GM12878 (cell line): Measurements from ENCODE around the gene SCLT1. TPM values are rescaled to one million over a fixed set of nuclear protein-coding genes. Genes with fewer than 3 reads are reported as not detected.

ENCODE experiments used
- ATAC-seq: fragments of 200-7000 bp; cut with Tn5 transposase; 3 replicates; pipeline ENCODE4 v1.9.1; 2020; ENCODE audit warnings: mild to moderate bottlenecking, moderate library complexity
- BruUV-seq: library from RNA; stranded (reverse); fragments of 400-500 nt; replicated peaks from 2 replicates; lab custom pipeline; 2021; lab: Mats Ljungman, UMichigan
- CTCF ChIA-PET: fragments of 300-600 bp; sonication (Branson Sonifier 250); formaldehyde crosslinking; extraction: SDS; loops from one replicate; lab custom pipeline; 2021; ENCODE audit warnings: inconsistent platforms; lab: Yijun Ruan, JAX
- POLR2A ChIA-PET: fragments of 350-600 bp; formaldehyde crosslinking; extraction: SDS; loops from one replicate; lab custom pipeline; 2021; ENCODE audit warnings: inconsistent platforms; lab: Charles Lee
- RAD21 ChIA-PET: fragments of 300-600 bp; sonication (Branson Sonifier 250); formaldehyde crosslinking; loops from one replicate; lab custom pipeline; 2023; ENCODE audit warnings: antibody characterized with exemption; ENCODE audit not compliant: unreplicated experiment; lab: Charles Lee
- SMC1A ChIA-PET: fragments of 300-600 bp; sonication (Branson Sonifier 250); formaldehyde crosslinking; loops from one replicate; lab custom pipeline; 2023; ENCODE audit not compliant: unreplicated experiment, uncharacterized antibody; lab: Charles Lee
- DNase-seq: peaks from one replicate; pipeline ENCODE4 v3.0.0-alpha.2; 2011; ENCODE audit warnings: low read depth, low spot score
- FAIRE-seq: peaks from 3 replicates; lab custom pipeline; 2011; peaks lifted over from hg19 to GRCh38; lab: Jason Lieb, UNC
- H2AFZ ChIP-seq: 2 replicates; pipeline ENCODE4 v1.6.0; 2011; ENCODE audit warnings: low read depth, low read length, control low read depth; ENCODE audit not compliant: control insufficient read depth
- H3K27ac ChIP-seq: 2 replicates; pipeline ENCODE4 v1.5.1; 2011; ENCODE audit warnings: control low read depth; ENCODE audit not compliant: control insufficient read depth, insufficient read depth
- H3K27me3 ChIP-seq, 2 experiments: replicated peaks in 1 of 2; 2 replicates each; pipeline versions ENCODE4 v1.6.0 to v1.6.1; 2011; ENCODE audit warnings: low read length in 1 of 2; ENCODE audit not compliant: control insufficient read depth in 2 of 2, insufficient read depth in 2 of 2
- H3K36me3 ChIP-seq, 2 experiments: 2 replicates each; pipeline ENCODE4 v1.5.1; 2011; ENCODE audit warnings: low read length in 1 of 2; ENCODE audit not compliant: control insufficient read depth in 2 of 2, insufficient read depth in 2 of 2
- H3K4me1 ChIP-seq: 2 replicates; pipeline ENCODE4 v1.6.1; 2011; ENCODE audit warnings: mild to moderate bottlenecking, low read length, moderate library complexity, mixed read lengths; ENCODE audit not compliant: control insufficient read depth, insufficient read depth
- H3K4me2 ChIP-seq: 2 replicates; pipeline ENCODE4 v1.6.0; 2011; ENCODE audit warnings: control low read depth; ENCODE audit not compliant: control insufficient read depth, insufficient read depth
- H3K4me3 ChIP-seq: fragments of 200-600 bp; sonication (generic); 2 replicates; pipeline ENCODE4 v1.5.1; 2016
- H3K79me2 ChIP-seq: 2 replicates; pipeline ENCODE4 v1.6.0; 2011; ENCODE audit warnings: low read length; ENCODE audit not compliant: control insufficient read depth, insufficient read depth
- H3K9ac ChIP-seq: 2 replicates; pipeline ENCODE4 v1.8.0; 2011; ENCODE audit warnings: low read length, control low read depth, mixed read lengths; ENCODE audit not compliant: control insufficient read depth, insufficient read depth
- H3K9me3 ChIP-seq: replicated peaks from 3 replicates; pipeline ENCODE4 v1.5.1; 2011; ENCODE audit warnings: mild to moderate bottlenecking, low read length; ENCODE audit not compliant: control insufficient read depth, insufficient read depth
- H4K20me1 ChIP-seq: 2 replicates; pipeline ENCODE4 v1.6.0; 2011; ENCODE audit not compliant: control insufficient read depth, insufficient read depth
- BHLHE40 ChIP-seq, 2 experiments: fragments of 450-650 bp in 1 of 2; IDR thresholded peaks; 2 replicates each; pipeline ENCODE4 v1.6.1; 2011 to 2017; ENCODE audit warnings: low read depth in 2 of 2, borderline replicate concordance in 1 of 2, improper control_type of control experiment in 1 of 2, low read length in 1 of 2, mild to moderate bottlenecking in 1 of 2
- EP300 ChIP-seq, 2 experiments: fragments of 150-350 bp in 1 of 2; IDR thresholded peaks; 2 replicates each; pipeline ENCODE4 v1.6.1; 2011 to 2012; ENCODE audit warnings: low read depth in 2 of 2, low read length in 2 of 2, borderline replicate concordance in 1 of 2, improper control_type of control experiment in 1 of 2, inconsistent platforms in 1 of 2; ENCODE audit not compliant: control insufficient read depth in 1 of 2
- JUNB ChIP-seq: IDR thresholded peaks from 2 replicates; pipeline ENCODE4 v1.6.1; 2016; ENCODE audit warnings: antibody characterized with exemption, mild to moderate bottlenecking
- MTA3 ChIP-seq: IDR thresholded peaks from 2 replicates; pipeline ENCODE4 v1.6.1; 2012; ENCODE audit warnings: low read length, inconsistent platforms, borderline replicate concordance
- NFIC ChIP-seq: IDR thresholded peaks from 2 replicates; pipeline ENCODE4 v1.6.1; 2012; ENCODE audit warnings: low read depth, mild to moderate bottlenecking, inconsistent platforms, low read length, moderate library complexity
- POU2F2 ChIP-seq: IDR thresholded peaks from 3 replicates; pipeline ENCODE4 v1.6.1; 2011; ENCODE audit warnings: low read depth, mild to moderate bottlenecking, low read length, borderline replicate concordance
- ZBTB33 ChIP-seq: fragments of 450-650 bp; IDR thresholded peaks from 2 replicates; pipeline ENCODE4 v1.6.1; 2017; ENCODE audit warnings: mild to moderate bottlenecking
- WGBS: methylation state at CpG from one replicate; pipeline ENCODE4 v1.1.6; 2016; ENCODE audit warnings: low lambda C conversion rate; ENCODE audit not compliant: insufficient replicate concordance, insufficient coverage; ENCODE audit errors: missing lambda C conversion rate; 5-methylcytosine and 5-hydroxymethylcytosine counted together
- in situ Hi-C: fragments of 300-500 bp; cut with MboI; formaldehyde crosslinking; loops from 9 replicates; pipeline ENCODE4 v1.14.3; 2018; ENCODE audit warnings: mixed read lengths
- intact Hi-C: fragments of 100-400 bp; cut with micrococcal nuclease; formaldehyde crosslinking; loops from one replicate; pipeline ENCODE4 v1.14.2; 2022; ENCODE audit not compliant: unreplicated experiment
- polyA plus RNA-seq, 11 experiments: library from polyadenylated mRNA; depleted of rRNA in 4 of 11; unstranded in 6 of 11; stranded (reverse) in 5 of 11; fragments of >200 nt; fragmentation: Nextera tagmentation in 4 of 11; fragmentation: Illumina TruSeq in 1 of 11; extraction: Ambion mirVana in 4 of 11; extraction: Trizol in 1 of 11; gene quantifications; 1 replicate in 1 of 11; 2 replicates in 10 of 11; pipeline versions ENCODE4 v1.2.1 to v1.2.3, GENCODE V29; 2011 to 2016; ENCODE audit warnings: inconsistent platforms in 2 of 11, missing spikeins in 2 of 11, low read depth in 1 of 11
- total RNA-seq, 4 experiments: library from RNA; depleted of rRNA in 3 of 4; stranded (reverse); fragments of >200 nt in 3 of 4; fragmentation: Illumina TruSeq in 1 of 4; extraction: Trizol in 1 of 4; gene quantifications; 2 replicates each; pipeline versions ENCODE4 v1.2.1 to v1.2.3, GENCODE V29; 2013 to 2021

The SCLT1 gene
- total and polyA plus RNA-seq, 10 of the 15 experiments (the other 5 are each of a cell fraction or from before 2014, with no cell fraction given) = 7.8 to 31.4 (median 19.6) TPM

GRCh38 chr4:128841402-128841801, 251.9 kb downstream of the SCLT1 start:
- RAD21 ChIA-PET = interaction anchor here (1.0 to 1.7 kb wide), 2 partner anchors 9 to 21 kb away, joined by 4 read pairs; no protein-coding TSS in a partner anchor
- no peaks in the 10 kb centered on the region for H3K4me1 ChIP-seq
- TF ChIP-seq BHLHE40 (IDR thresholded peaks at IDR 0.05; ENCODE audit: borderline replicate concordance in 1 of 2, low read depth in 2 of 2, low read length in 1 of 2) (no peak), ZBTB33 (no peak), NFIC (no peak), JUNB (no peak), POU2F2 (no peak), MTA3 (no peak), EP300 (IDR thresholded peaks at IDR 0.05; ENCODE audit: borderline replicate concordance in 1 of 2, control insufficient read depth in 1 of 2, low read depth in 2 of 2, low read length in 2 of 2) (no peak)
- TF ChIP-seq, all 136 proteins: peak for 0
- no TSS peak for BruUV-seq
- H4K20me1 ChIP-seq = no peaks in the 10 kb centered on the region
- ChIA-PET CTCF (interaction anchor here (0.7 to 2.9 kb wide), 6 partner anchors 8 to 1079 kb away, joined by 3 to 7 read pairs (median 4); no protein-coding TSS in a partner anchor), POLR2A (interaction anchor here (0.6 to 0.7 kb wide), 3 partner anchors 13 to 246 kb away, joined by 3 to 9 read pairs (median 5); partner anchors contain the start of gene JADE1), SMC1A (interaction anchor here (1.6 to 5.5 kb wide), 5 partner anchors 9 to 28 kb away, joined by 6 to 45 read pairs (median 8); no protein-coding TSS in a partner anchor)
- ATAC-seq = no peak
- no peak for DNase-seq
- in situ Hi-C loops = no loop called here
- intact Hi-C loops = no loop called here
- H3K9me3 ChIP-seq = no peaks in the 10 kb centered on the region
- no peak overlapping the region for H3K4me3 ChIP-seq
- FAIRE-seq = no peak
- H2AFZ ChIP-seq = no peak overlapping the region
- peaks cover 17 to 46% of the 10 kb centered on the region in 2 experiments for H3K36me3 ChIP-seq
- peaks cover 44% of the 10 kb centered on the region for H3K79me2 ChIP-seq
- H3K27me3 ChIP-seq = no peaks in the 10 kb centered on the region
- H3K9ac ChIP-seq = no peak overlapping the region
- WGBS = 100% methylated on average over 2 of the region's 2 CpGs
- H3K4me2 ChIP-seq = no peak overlapping the region
- no peak overlapping the region for H3K27ac ChIP-seq
